Prostate gland (tissue), 2 donors: Measurements from ENCODE around the gene HAO2. TPM values are rescaled to one million over a fixed set of nuclear protein-coding genes. Genes with fewer than 3 reads are reported as not detected.

Source experiments
- DNase-seq: peaks from one replicate; pipeline ENCODE4 v3.0.0-alpha.2; 2019; ENCODE audit warnings: low spot score
- H3K27ac ChIP-seq, 2 donors: fragments of 200-600 bp; sonication (generic); 2 replicates each; pipeline ENCODE4 v1.5.1; 2017 to 2019
- H3K27me3 ChIP-seq: fragments of 200-600 bp; sonication (generic); replicated peaks from 2 replicates; pipeline ENCODE4 v1.5.1; 2019; ENCODE audit not compliant: insufficient read depth
- H3K36me3 ChIP-seq, 2 donors: fragments of 200-600 bp; sonication (generic); 1 replicate in 1 of 2; 2 replicates in 1 of 2; pipeline versions ENCODE4 v1.5.1 to v1.8.1; 2017 to 2019
- H3K4me1 ChIP-seq: fragments of 200-600 bp; sonication (generic); replicated peaks from 2 replicates; pipeline ENCODE4 v1.5.1; 2019
- H3K4me3 ChIP-seq, 2 donors: fragments of 200-600 bp; sonication (generic); 2 replicates each; pipeline ENCODE4 v1.5.1; 2017 to 2019
- H3K9me3 ChIP-seq: fragments of 200-600 bp; sonication (generic); 2 replicates; pipeline ENCODE4 v1.5.1; 2017
- POLR2A ChIP-seq: fragments of 450-650 bp; IDR thresholded peaks from one replicate; pipeline ENCODE4 v1.6.1; 2016; ENCODE audit warnings: antibody characterized with exemption, mild to moderate bottlenecking
- POLR2AphosphoS5 ChIP-seq: sonication (generic); formaldehyde crosslinking; IDR thresholded peaks from one replicate; pipeline ENCODE4 v1.6.1; 2017; ENCODE audit warnings: antibody characterized with exemption
- whole genome bisulfite sequencing: methylation state at CpG from one replicate; pipeline ENCODE4 v1.1.5; 2018; 5-methylcytosine and 5-hydroxymethylcytosine counted together
- intact Hi-C: fragments of 100-400 bp; cut with DNase I; formaldehyde crosslinking; loops from one replicate; pipeline ENCODE4 v1.14.2; 2022
- total RNA-seq, 2 donors: library from RNA; depleted of rRNA; stranded (reverse); fragments of >200 nt; gene quantifications; one replicate each; pipeline ENCODE4 v1.1.0, GENCODE V29; 2016
- TF ChIP-seq, protein P1 (sequence below), 4 experiments: fragments of 200-600 bp in 2 of 4; fragments of 450-650 bp in 2 of 4; sonication (generic) in 2 of 4; IDR thresholded peaks; 1 replicate in 3 of 4; 2 replicates in 1 of 4; pipeline ENCODE4 v1.5.1; 2016 to 2019; ENCODE audit warnings: antibody characterized with exemption in 4 of 4, mild to moderate bottlenecking in 2 of 4, moderate library complexity in 2 of 4

The HAO2 gene
- total RNA-seq, 2 donors from 2014 or later: not detected

DNA sequence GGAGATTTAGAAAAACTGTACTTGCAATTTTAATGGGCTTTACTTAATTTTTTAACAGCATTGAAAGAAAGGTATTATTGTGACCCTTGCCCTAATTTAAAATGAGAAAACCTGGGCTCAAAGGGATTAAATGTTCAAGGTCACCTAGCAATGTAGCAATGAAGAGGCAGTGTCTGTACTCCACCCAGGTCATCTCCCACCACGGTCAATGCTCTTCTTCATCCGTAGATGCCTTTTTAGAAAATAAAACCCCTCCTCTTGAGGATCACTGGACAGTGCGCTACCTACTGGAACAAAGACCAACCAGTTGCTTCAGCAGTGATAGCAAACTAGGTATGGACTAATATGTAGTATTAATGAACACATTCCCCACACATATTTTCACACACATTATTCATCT is 29.8 kb upstream of the HAO2 start:
- no peak overlapping the region for H3K27ac ChIP-seq
- intact Hi-C loops: no loop called here

DNA sequence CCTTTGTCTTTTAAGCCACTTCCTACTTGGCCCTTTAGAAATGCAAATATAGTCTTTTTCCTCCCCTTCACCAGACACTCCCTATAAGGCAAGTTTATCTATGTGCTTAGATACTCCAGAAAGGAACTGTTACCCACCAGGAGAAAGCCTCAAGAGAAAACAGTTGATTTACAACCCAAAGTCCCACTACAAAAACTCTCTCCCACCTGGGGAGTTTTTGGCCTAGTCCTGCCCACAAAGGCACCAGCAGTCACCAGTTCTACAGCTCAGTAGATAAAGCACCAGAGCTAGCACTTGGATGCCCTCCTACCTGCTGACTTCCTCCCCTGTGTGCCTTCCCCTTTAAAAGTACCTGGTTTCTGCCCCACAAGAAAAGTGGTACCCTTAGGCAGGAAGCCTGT is 27.7 kb upstream of the HAO2 start:
- TF ChIP-seq, protein P1, sequence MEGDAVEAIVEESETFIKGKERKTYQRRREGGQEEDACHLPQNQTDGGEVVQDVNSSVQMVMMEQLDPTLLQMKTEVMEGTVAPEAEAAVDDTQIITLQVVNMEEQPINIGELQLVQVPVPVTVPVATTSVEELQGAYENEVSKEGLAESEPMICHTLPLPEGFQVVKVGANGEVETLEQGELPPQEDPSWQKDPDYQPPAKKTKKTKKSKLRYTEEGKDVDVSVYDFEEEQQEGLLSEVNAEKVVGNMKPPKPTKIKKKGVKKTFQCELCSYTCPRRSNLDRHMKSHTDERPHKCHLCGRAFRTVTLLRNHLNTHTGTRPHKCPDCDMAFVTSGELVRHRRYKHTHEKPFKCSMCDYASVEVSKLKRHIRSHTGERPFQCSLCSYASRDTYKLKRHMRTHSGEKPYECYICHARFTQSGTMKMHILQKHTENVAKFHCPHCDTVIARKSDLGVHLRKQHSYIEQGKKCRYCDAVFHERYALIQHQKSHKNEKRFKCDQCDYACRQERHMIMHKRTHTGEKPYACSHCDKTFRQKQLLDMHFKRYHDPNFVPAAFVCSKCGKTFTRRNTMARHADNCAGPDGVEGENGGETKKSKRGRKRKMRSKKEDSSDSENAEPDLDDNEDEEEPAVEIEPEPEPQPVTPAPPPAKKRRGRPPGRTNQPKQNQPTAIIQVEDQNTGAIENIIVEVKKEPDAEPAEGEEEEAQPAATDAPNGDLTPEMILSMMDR (IDR thresholded peaks at IDR 0.05): no peak
- TF ChIP-seq POLR2AphosphoS5 (no peak), POLR2A (no peak)
- no peak overlapping the region for H3K4me3 ChIP-seq
- DNase-seq: no peak
- intact Hi-C loops: no loop called here
- H3K9me3 ChIP-seq: no peaks in the 10 kb centered on the region
- no peaks in the 10 kb centered on the region for H3K4me1 ChIP-seq
- peak overlapping the region in 1 of 2 donors; percentile 6 for H3K27ac ChIP-seq
- no peaks in the 10 kb centered on the region for H3K36me3 ChIP-seq
- no peaks in the 10 kb centered on the region for H3K27me3 ChIP-seq

More for the DNA sequence above, 29.8 kb upstream of the HAO2 start:
- H3K4me3 ChIP-seq: no peak overlapping the region
- no peaks in the 10 kb centered on the region for H3K27me3 ChIP-seq
- 88% methylated on average over 3 of the region's 3 CpGs for WGBS
- H3K4me1 ChIP-seq: no peaks in the 10 kb centered on the region
- H3K9me3 ChIP-seq: no peaks in the 10 kb centered on the region
- TF ChIP-seq, protein P1 (IDR thresholded peaks at IDR 0.05): no peak
- TF ChIP-seq POLR2AphosphoS5 (no peak), POLR2A (no peak)
- no peaks in the 10 kb centered on the region for H3K36me3 ChIP-seq
- DNase-seq: no peak

DNA sequence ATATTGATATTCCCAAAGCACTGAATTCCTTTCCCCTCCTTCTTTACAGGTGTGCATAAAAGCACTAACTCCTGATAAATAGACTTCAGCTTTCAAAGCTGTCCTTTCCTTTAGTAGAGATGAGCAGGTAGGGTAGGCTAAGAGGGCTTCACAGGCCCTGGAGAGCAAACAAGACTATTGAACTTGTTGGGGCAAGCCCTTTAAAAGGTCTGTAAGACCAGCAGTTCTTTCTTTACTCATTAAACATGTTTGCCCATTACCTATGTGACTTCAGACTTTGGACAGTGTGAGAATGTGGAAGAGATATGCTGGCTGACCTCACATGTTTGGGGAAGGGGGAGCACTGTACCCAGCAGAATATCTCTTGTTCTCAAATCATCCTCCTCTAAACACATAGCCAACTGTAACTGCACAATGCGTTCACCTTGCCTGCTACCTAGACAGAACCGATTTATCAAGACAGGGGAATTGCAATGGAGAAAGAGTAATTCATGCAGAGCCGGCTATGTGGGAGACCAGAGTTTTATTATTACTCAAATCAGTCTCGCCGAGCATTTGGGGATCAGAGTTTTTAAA is 27.1 kb upstream of the HAO2 start:
- intact Hi-C loops: no loop called here
- no peak for TF ChIP-seq POLR2A
- TF ChIP-seq, protein P1 (IDR thresholded peaks at IDR 0.05): no peak
- peak; percentile 14 for TF ChIP-seq POLR2AphosphoS5
- WGBS: 59% methylated on average over 5 of the region's 5 CpGs
- no peaks in the 10 kb centered on the region for H3K27me3 ChIP-seq
- H3K27ac ChIP-seq: peak overlapping the region in 1 of 2 donors; percentile 6
- H3K36me3 ChIP-seq: no peaks in the 10 kb centered on the region
- no peaks in the 10 kb centered on the region for H3K9me3 ChIP-seq
- H3K4me3 ChIP-seq: no peak overlapping the region
- no peak for DNase-seq
- no peaks in the 10 kb centered on the region for H3K4me1 ChIP-seq

DNA sequence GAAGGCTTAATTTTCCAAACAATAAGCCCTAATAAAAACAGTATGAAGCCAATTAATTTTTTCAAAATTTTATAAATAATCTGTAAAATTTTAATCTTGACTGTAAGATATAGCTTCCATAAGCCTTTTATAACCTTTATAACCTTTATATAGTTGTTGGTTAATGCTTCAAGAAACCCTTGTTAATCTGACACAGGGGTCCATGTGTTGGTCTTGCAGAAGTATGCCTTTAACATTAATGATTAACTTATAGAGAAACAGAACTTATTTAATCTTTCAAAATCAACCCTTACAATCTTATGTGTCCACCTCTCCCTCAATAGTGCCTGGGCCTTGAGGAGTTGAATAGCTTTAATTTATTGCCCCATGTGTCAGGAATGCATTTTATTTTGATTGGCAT is 23.2 kb upstream of the HAO2 start:
- no peaks in the 10 kb centered on the region for H3K4me1 ChIP-seq
- TF ChIP-seq POLR2AphosphoS5 (no peak), POLR2A (no peak)
- TF ChIP-seq, protein P1 (IDR thresholded peaks at IDR 0.05): no peak
- H3K4me3 ChIP-seq: no peak overlapping the region
- H3K27ac ChIP-seq: no peak overlapping the region
- intact Hi-C loops: no loop called here
- H3K9me3 ChIP-seq: no peaks in the 10 kb centered on the region
- no peak for DNase-seq
- H3K36me3 ChIP-seq: no peaks in the 10 kb centered on the region
- H3K27me3 ChIP-seq: no peaks in the 10 kb centered on the region

DNA sequence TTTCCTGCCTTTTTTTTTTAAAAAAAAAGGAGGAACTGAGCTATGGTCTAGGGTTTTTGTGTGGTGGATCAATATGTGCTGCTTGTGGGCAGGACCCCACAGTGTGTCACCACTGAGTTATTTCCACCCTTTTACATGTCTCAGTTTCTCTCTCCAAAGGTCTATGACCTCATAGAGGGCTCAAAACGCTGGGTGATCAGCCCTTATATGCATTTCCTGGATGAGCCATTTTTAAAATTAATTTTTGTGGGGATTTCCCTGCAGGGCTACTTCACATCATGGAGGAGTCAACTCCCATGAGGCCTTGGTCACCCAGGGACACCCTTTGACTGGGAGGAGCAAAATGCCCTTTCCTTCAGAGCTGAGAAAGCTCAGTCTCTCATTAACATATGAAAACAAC is 20.7 kb upstream of the HAO2 start:
- H3K4me1 ChIP-seq: no peaks in the 10 kb centered on the region
- intact Hi-C loops: no loop called here
- H3K4me3 ChIP-seq: no peak overlapping the region
- no peak for DNase-seq
- TF ChIP-seq POLR2AphosphoS5 (no peak), POLR2A (no peak)
- TF ChIP-seq, protein P1 (IDR thresholded peaks at IDR 0.05): no peak
- H3K27me3 ChIP-seq: no peaks in the 10 kb centered on the region
- H3K9me3 ChIP-seq: no peaks in the 10 kb centered on the region
- no peaks in the 10 kb centered on the region for H3K36me3 ChIP-seq
- WGBS: 82% methylated on average over 1 of the region's 1 CpG
- no peak overlapping the region for H3K27ac ChIP-seq
